ENCODE measurements around the gene ARID3A. TPM values are rescaled to one million over a fixed set of nuclear protein-coding genes. Genes with fewer than 3 reads are reported as not detected.

Gene ARID3A
- total and polyA plus RNA-seq, 2 of the 8 experiments (the other 6 are each of a cell fraction or from before 2014, with no cell fraction given): 40.5 to 77.4 TPM

GRCh38 chr19:934865-935479 lies 9.1 kb downstream of the ARID3A start:
- Histone ChIP-seq H4K91ac (replicated peaks; ENCODE audit: insufficient read length, low read length) (no peak overlapping the region), H4K5ac (ENCODE audit: insufficient read length, low read depth, low read length) (no peak overlapping the region), H3K4me2 (ENCODE audit: insufficient read depth in 1 of 2, low read depth in 2 of 2, low read length in 2 of 2) (no peak overlapping the region), H3K9ac (replicated peaks in 1 of 4; ENCODE audit: extremely low read depth in 1 of 4, low read depth in 3 of 4, low read length in 3 of 4) (no peak overlapping the region), H3K18ac (ENCODE audit: extremely low read depth, low read length) (no peak overlapping the region), H2AFZ (ENCODE audit: low read length) (no peak overlapping the region), H3K4me1 (replicated peaks in 1 of 4; ENCODE audit: control insufficient read depth in 3 of 4, insufficient read depth in 4 of 4, low read length in 3 of 4) (peaks cover 0 to 16% (median 4%) of the 10 kb centered on the region in 4 experiments; a peak in 4 of 7 replicates), H4K8ac (ENCODE audit: extremely low read depth, insufficient read depth, low read length) (peak overlapping the region; percentile 79; the same call in 1 of the 2 replicates), H3K27ac (ENCODE audit: low read depth, low read length) (no peak overlapping the region), H2BK12ac (ENCODE audit: low read depth, low read length) (no peak overlapping the region), H3K4me3 (ENCODE audit: extremely low read depth in 1 of 4, insufficient read depth in 2 of 4, low read depth in 3 of 4, low read length in 4 of 4) (no peak overlapping the region), H2BK15ac (ENCODE audit: low read length) (no peak overlapping the region), H3K79me1 (ENCODE audit: low read depth, low read length) (peaks cover 11% of the 10 kb centered on the region), H3K36me3 (ENCODE audit: control insufficient read depth in 2 of 4, insufficient read depth in 4 of 4, low read length in 3 of 4) (peaks cover 3 to 13% (median 11%) of the 10 kb centered on the region in 4 experiments; a peak in 7 of 8 replicates), H3K4ac (replicated peaks; ENCODE audit: insufficient read length, low read depth, low read length) (no peak overlapping the region), H4K20me1 (replicated peaks in 1 of 2; ENCODE audit: control insufficient read depth in 1 of 2, insufficient read depth in 2 of 2, low read length in 2 of 2) (peaks cover 3 to 25% of the 10 kb centered on the region in 2 experiments), H2BK120ac (replicated peaks; ENCODE audit: low read depth, low read length) (no peak overlapping the region), H2AK5ac (ENCODE audit: low read depth, low read length) (no peak overlapping the region), H3K56ac (replicated peaks; ENCODE audit: insufficient read length, low read depth, low read length) (no peak overlapping the region), H2BK20ac (ENCODE audit: low read length) (no peak overlapping the region), H3K9me3 (ENCODE audit: insufficient read depth in 2 of 2, low read depth in 1 of 2, low read length in 1 of 2) (no peaks in the 10 kb centered on the region), H3K14ac (ENCODE audit: insufficient read length) (no peak overlapping the region), H2BK5ac (ENCODE audit: low read depth, low read length) (0 out of 2 replicates have a peak overlapping the region, but pooled peaks have one; percentile 44), H3K27me3 (replicated peaks in 1 of 4; ENCODE audit: control insufficient read depth in 3 of 4, extremely low read depth in 1 of 4, insufficient read depth in 3 of 4, low read length in 3 of 4) (no peaks in the 10 kb centered on the region), H3K23ac (ENCODE audit: insufficient read length) (no peak overlapping the region), H3K23me2 (ENCODE audit: low read depth, low read length) (no peaks in the 10 kb centered on the region), H3K79me2 (ENCODE audit: control insufficient read depth in 1 of 2, insufficient read depth in 2 of 2, low read length in 2 of 2) (peaks cover 0 to 64% of the 10 kb centered on the region in 2 experiments; a peak in 3 of 4 replicates)
- FAIRE-seq: no peak
- no peak for DNase-seq (ENCODE audit: low read depth in 1 of 2, low spot score in 2 of 2)
- CTCF ChIA-PET (ENCODE audit: partially characterized antibody): interaction anchor here (0.5 to 2.5 kb wide), 5 partner anchors 12 to 81 kb away, joined by 3 to 11 read pairs (median 4); no protein-coding TSS in a partner anchor
- POLR2A ChIA-PET (ENCODE audit: partially characterized antibody): interaction anchor here (0.8 to 2.6 kb wide), 4 partner anchors 9 to 92 kb away, joined by 3 to 9 read pairs (median 3); partner anchors contain the start of gene CNN2
- TF ChIP-seq CTCF (IDR thresholded peaks at IDR 0.05; ENCODE audit: control extremely low read depth in 1 of 3, insufficient read depth in 1 of 3, low read depth in 1 of 3, low read length in 3 of 3): no peak
- TF ChIP-seq RBBP5 (IDR thresholded peaks at IDR 0.05; ENCODE audit: borderline replicate concordance, low read depth, low read length): no peak
- no peak for TF ChIP-seq BRCA1 (IDR thresholded peaks at IDR 0.05; ENCODE audit: low read depth, low read length)
- TF ChIP-seq HDAC2 (IDR thresholded peaks at IDR 0.05; ENCODE audit: borderline replicate concordance in 1 of 2, low read depth in 2 of 2, low read length in 2 of 2): no peak
- TF ChIP-seq TAF1 (IDR thresholded peaks at IDR 0.05; ENCODE audit: low read depth, low read length): no peak
- no peak for TF ChIP-seq TCF12 (IDR thresholded peaks at IDR 0.05; ENCODE audit: low read depth, low read length)
- no peak for TF ChIP-seq CBX5 (IDR thresholded peaks at IDR 0.05; ENCODE audit: low read depth, low read length)
- no peak for TF ChIP-seq CREB1 (IDR thresholded peaks at IDR 0.05)
- 93% methylated on average over 22 of the region's 31 CpGs; no CpG with 5 or more reads in 1 of the 2 experiments for WGBS, 2 experiments (ENCODE audit: extremely low coverage in 1 of 2, insufficient coverage in 1 of 2, insufficient read length in 1 of 2, insufficient replicate concordance in 2 of 2, low coverage in 1 of 2, low lambda C conversion rate in 2 of 2, missing lambda C conversion rate in 1 of 2)
